Measurements from ENCODE around the gene WDR53. TPM values are rescaled to one million over a fixed set of nuclear protein-coding genes. Genes with fewer than 3 reads are reported as not detected.

Gene WDR53
- polyA plus RNA-seq, 2 of the 4 experiments (the other 2 are of a cell fraction): 10.8 to 12.0 TPM

DNA sequence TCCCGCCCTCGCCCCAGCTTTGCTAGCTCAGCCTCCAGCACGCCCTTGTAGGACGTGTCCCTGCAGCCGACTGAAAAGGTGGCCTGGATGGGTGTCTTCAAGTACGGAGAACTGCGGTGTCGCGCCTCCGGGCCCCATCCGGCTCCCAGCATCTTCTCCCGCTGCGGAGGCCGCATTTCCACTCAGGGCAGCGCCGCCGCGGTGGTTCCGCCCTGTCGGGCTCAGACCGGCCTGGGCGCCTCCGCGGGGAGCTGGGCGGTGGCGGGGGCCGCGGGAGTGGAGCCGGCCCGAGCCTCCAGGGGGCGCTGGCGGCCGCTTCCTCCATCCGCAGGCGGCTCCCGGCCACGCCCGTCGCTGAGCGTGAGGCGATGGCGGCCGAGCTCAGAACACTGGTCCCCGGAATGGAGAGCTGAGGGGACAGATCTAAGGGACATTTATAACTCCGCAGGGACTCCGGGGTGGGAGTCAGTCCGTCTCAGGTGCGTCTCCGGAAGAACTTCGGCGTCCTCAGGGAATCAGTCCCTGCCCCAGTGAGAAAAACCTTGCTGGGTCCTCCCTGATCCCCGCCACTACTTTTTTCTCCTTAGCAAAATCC is 39.6 kb downstream of the WDR53 start (continued):
- TF ChIP-seq HOXB13 (CRISPR knock-in tag; IDR thresholded peaks at IDR 0.05; ENCODE audit: low read depth): no peak
- TF ChIP-seq, protein P1, sequence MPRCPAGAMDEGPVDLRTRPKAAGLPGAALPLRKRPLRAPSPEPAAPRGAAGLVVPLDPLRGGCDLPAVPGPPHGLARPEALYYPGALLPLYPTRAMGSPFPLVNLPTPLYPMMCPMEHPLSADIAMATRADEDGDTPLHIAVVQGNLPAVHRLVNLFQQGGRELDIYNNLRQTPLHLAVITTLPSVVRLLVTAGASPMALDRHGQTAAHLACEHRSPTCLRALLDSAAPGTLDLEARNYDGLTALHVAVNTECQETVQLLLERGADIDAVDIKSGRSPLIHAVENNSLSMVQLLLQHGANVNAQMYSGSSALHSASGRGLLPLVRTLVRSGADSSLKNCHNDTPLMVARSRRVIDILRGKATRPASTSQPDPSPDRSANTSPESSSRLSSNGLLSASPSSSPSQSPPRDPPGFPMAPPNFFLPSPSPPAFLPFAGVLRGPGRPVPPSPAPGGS (IDR thresholded peaks at IDR 0.05): no peak
- no peak for TF ChIP-seq KDM1A (IDR thresholded peaks at IDR 0.05; ENCODE audit: low read depth)
- peak; percentile 47; the same call in 2 of the 3 replicates for TF ChIP-seq SMC3 (IDR thresholded peaks at IDR 0.05)
- TF ChIP-seq CTCF (IDR thresholded peaks at IDR 0.05): peak; percentile 79
- peak; percentile 56; the same call in 1 of the 2 replicates for TF ChIP-seq PHF8 (IDR thresholded peaks at IDR 0.05; ENCODE audit: borderline replicate concordance, low read depth)

DNA sequence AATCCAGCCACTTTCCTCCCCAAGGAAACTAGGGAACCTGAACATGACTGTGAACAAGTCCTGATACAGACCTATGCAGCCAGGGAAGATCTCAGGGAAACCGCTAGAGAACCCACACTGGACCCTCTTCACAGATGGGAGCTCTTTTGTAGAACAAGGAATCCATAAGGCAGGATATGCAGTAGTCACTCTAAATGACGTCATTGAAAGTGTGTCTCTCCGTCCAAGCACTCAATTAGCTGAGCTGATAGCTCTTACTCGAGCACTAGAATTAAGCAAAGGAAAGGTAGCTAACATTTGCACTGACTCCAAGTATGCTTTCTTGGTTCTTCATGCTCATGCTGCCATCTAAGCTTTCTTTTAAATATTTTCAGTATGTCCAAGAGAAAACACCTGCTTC is 43.2 kb downstream of the WDR53 start:
- Histone ChIP-seq H3K4me1 (peaks cover 9% of the 10 kb centered on the region), H3K27ac (no peak overlapping the region), H3K9me3 (peaks cover 20% of the 10 kb centered on the region), H3K4me2 (no peak overlapping the region), H3K4me3 (no peak overlapping the region)
- 70% methylated on average over 4 of the region's 4 CpGs for WGBS (ENCODE audit: missing lambda C conversion rate)
- ATAC-seq (no peak), DNase-seq (ENCODE audit: low read depth in 1 of 2, low spot score in 1 of 2) (no peak), FAIRE-seq (no peak)
- ChIA-PET CTCF (interaction anchor here (0.7 kb wide), 1 partner anchor 15 kb away, joined by 3 read pairs; no protein-coding TSS in a partner anchor), POLR2A (no interaction called here)
- TF ChIP-seq CTCF (IDR thresholded peaks at IDR 0.05) (no peak), SREBF2 (IDR thresholded peaks at IDR 0.05) (no peak), NR3C1 (IDR thresholded peaks at IDR 0.05) (no peak), PBX3 (IDR thresholded peaks at IDR 0.05) (no peak), FOSB (CRISPR knock-in tag; IDR thresholded peaks at IDR 0.05) (no peak), KDM5A (IDR thresholded peaks at IDR 0.05) (no peak), CBX2 (IDR thresholded peaks at IDR 0.05; ENCODE audit: borderline replicate concordance, low read depth) (no peak), TP53 (CRISPR knock-in tag; IDR thresholded peaks at IDR 0.05) (no peak), MAZ (IDR thresholded peaks at IDR 0.05; ENCODE audit: borderline replicate concordance, low read depth, low read length) (no peak), HEYL (CRISPR knock-in tag; IDR thresholded peaks at IDR 0.05) (no peak), HOXB5 (CRISPR knock-in tag; IDR thresholded peaks at IDR 0.05) (no peak), TFCP2L1 (CRISPR knock-in tag; IDR thresholded peaks at IDR 0.05) (no peak), EHF (CRISPR knock-in tag; IDR thresholded peaks at IDR 0.05) (no peak), HDAC2 (IDR thresholded peaks at IDR 0.05) (no peak), POLR2AphosphoS2 (conservative IDR thresholded peaks at IDR 0.05; ENCODE audit: low read length) (no peak), KDM1A (IDR thresholded peaks at IDR 0.05; ENCODE audit: low read depth) (no peak), RNF2 (IDR thresholded peaks at IDR 0.05; ENCODE audit: borderline replicate concordance, low read depth) (no peak)
- TF ChIP-seq, protein P2, sequence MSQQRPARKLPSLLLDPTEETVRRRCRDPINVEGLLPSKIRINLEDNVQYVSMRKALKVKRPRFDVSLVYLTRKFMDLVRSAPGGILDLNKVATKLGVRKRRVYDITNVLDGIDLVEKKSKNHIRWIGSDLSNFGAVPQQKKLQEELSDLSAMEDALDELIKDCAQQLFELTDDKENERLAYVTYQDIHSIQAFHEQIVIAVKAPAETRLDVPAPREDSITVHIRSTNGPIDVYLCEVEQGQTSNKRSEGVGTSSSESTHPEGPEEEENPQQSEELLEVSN (IDR thresholded peaks at IDR 0.05; ENCODE audit: borderline replicate concordance, low read depth): no peak
